ENCODE data around the gene MRNIP.

DNA sequence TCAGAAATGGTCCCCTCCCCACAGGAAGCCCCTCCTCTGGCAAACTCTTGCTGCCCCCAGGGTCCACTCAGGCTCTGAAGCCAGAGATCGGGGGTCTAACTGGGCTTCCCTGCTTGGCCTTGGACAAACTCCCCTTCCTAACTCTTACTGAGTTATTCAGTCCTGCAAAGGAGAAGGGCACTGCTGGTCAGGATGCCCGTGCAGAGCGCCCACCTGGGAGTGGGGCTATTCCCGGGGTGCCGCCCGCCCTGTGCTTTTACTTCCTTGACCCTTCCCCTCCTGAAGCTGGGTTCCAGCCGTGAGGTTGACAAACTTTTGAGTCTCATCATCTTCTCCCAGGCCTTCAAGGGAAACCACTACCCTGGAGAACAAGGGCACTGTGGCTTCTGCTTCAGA lies 44.1 kb upstream of the MRNIP start:
- TF ChIP-seq, protein P1, sequence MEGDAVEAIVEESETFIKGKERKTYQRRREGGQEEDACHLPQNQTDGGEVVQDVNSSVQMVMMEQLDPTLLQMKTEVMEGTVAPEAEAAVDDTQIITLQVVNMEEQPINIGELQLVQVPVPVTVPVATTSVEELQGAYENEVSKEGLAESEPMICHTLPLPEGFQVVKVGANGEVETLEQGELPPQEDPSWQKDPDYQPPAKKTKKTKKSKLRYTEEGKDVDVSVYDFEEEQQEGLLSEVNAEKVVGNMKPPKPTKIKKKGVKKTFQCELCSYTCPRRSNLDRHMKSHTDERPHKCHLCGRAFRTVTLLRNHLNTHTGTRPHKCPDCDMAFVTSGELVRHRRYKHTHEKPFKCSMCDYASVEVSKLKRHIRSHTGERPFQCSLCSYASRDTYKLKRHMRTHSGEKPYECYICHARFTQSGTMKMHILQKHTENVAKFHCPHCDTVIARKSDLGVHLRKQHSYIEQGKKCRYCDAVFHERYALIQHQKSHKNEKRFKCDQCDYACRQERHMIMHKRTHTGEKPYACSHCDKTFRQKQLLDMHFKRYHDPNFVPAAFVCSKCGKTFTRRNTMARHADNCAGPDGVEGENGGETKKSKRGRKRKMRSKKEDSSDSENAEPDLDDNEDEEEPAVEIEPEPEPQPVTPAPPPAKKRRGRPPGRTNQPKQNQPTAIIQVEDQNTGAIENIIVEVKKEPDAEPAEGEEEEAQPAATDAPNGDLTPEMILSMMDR (IDR thresholded peaks at IDR 0.05; ENCODE audit: insufficient read depth, low read length, poor library complexity, severe bottlenecking) = no peak
- TF ChIP-seq EZH2phosphoT487 (conservative IDR thresholded peaks at IDR 0.05; ENCODE audit: low read length) = no peak

Measured in SU-DHL-6 (cell line).